Measurements from ENCODE around the gene ZFYVE28.

GRCh38 chr4:2334826-2335728, 83.4 kb downstream of the ZFYVE28 start:
- TF ChIP-seq CTCF (IDR thresholded peaks at IDR 0.05; ENCODE audit: control extremely low read depth in 1 of 3, insufficient read depth in 1 of 3, low read depth in 1 of 3, low read length in 3 of 3) (no peak), POLR2A (IDR thresholded peaks at IDR 0.05; ENCODE audit: control extremely low read depth in 1 of 2, low read depth in 2 of 2, low read length in 2 of 2) (no peak), CEBPB (IDR thresholded peaks at IDR 0.05; ENCODE audit: low read depth, low read length) (no peak), ASH2L (IDR thresholded peaks at IDR 0.05; ENCODE audit: low read length) (no peak), GABPA (IDR thresholded peaks at IDR 0.05; ENCODE audit: borderline replicate concordance, insufficient read depth, low read length) (no peak), TAF1 (IDR thresholded peaks at IDR 0.05; ENCODE audit: low read depth, low read length) (no peak)

Data from H1 (cell line).